Measurements from ENCODE around the gene FAM24B.

- TF ChIP-seq POLR2A (IDR thresholded peaks at IDR 0.05; ENCODE audit: low read depth, low read length) (no peak), POLR2AphosphoS5 (IDR thresholded peaks at IDR 0.05; ENCODE audit: low read depth, low read length) (no peak), SPI1 (IDR thresholded peaks at IDR 0.05; ENCODE audit: low read depth, low read length) (no peak)
Measured at GRCh38 chr10:122830273-122830964, 49.0 kb downstream of the FAM24B start.
